Cerebellar nuclear complex (tissue), 1 donor: ENCODE results near the gene MX2.

Experiments used
- DNase-seq, 2 experiments: peaks; one replicate each; lab custom pipeline; 2025; lab: John Stamatoyannopoulos, UW

Gene MX2

DNA sequence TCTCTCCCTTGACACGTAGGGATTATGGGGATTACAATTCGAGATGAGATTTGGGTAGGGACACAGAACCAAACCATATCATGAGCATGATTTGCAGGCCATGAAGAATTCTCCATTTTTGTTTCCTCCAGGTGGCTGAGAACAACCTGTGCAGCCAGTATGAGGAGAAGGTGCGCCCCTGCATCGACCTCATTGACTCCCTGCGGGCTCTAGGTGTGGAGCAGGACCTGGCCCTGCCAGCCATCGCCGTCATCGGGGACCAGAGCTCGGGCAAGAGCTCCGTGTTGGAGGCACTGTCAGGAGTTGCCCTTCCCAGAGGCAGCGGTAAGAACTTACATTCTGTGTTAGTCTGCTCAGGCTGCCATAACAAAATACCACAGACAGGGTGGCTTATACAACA is 73.9 kb downstream of the MX2 start:
- DNase-seq: no peak

DNA sequence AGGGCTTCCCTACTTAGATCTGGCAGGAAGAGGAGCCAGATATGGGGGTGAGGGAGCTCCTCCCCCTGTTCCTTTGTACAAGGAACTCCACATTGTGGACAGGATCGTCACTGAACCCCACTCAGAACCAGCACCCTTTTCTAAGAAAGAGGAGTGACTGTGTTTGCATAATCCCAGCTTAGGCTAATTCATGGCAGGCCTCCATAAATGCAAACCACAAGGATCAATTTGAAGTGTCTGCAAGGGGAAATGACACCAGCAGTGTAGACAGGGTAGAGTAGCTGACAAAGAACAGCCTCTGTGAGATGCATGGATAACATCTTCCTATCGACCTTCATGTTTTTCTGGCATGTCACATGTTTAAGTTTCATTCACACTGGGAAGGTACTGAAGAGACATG is 75.9 kb downstream of the MX2 start:
- DNase-seq: no peak

DNA sequence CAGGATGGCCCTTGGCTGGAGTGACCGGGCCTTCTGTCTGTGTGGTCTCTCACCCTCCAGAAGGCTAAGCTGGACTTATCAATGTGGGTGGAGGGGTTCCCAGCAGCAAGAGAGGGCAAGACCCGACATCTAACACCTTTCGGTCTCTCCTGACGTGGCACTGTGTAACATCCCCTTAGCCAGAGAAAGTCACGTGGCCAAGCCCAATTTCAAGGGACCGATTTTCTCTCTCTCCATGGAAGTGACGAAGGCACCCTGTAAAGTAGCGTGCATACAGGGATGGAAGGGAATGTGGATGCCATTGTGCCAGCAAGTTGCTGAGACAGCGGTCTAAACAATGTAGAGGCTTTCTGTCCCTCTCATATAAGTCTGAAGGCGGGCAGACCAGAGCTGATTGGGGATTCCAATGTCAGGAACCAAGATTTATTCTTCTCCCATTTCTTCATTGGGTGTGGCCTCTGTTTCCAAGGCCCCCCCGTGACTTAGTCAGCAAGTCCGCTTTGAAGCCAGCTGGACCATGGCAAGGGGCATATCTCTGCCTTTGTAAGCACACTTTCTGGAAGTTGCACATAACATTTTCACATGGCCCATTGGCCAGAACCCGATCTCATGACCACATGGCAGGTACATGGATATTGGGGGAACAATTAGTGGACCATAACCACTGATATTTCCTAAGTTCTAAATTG is 76.7 kb downstream of the MX2 start:
- no peak for DNase-seq

DNA sequence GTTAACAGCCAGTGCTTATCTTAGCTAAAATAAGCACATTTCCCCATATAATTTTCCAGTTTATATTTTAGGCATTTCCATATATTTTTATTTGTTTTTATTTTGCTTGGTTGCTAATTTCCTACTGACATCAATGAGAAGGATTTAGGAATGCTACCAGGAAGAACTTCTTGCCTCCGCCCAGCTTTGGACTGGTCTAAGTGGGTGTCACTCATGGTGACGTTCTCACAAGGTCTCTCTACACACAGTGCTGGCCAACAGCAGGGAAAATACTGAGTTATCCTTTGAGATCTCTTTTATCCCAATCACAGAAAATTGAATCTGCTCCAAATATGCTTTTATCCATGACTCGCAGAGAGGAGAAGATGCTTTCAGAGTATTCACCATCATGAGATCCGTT is 77.4 kb downstream of the MX2 start:
- no peak for DNase-seq

DNA sequence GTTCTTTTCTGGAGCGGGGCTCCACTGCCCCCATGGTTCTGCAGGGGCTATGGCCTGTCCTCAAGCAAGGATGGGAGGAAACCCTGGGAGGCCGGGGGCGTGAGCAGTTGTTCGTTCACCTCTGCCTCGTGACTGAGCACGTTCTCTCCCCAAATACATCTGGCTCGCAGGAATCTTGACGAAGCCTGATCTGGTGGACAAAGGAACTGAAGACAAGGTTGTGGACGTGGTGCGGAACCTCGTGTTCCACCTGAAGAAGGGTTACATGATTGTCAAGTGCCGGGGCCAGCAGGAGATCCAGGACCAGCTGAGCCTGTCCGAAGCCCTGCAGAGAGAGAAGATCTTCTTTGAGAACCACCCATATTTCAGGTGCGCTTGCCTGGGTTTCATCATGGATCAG is 79.7 kb downstream of the MX2 start:
- DNase-seq: no peak

DNA sequence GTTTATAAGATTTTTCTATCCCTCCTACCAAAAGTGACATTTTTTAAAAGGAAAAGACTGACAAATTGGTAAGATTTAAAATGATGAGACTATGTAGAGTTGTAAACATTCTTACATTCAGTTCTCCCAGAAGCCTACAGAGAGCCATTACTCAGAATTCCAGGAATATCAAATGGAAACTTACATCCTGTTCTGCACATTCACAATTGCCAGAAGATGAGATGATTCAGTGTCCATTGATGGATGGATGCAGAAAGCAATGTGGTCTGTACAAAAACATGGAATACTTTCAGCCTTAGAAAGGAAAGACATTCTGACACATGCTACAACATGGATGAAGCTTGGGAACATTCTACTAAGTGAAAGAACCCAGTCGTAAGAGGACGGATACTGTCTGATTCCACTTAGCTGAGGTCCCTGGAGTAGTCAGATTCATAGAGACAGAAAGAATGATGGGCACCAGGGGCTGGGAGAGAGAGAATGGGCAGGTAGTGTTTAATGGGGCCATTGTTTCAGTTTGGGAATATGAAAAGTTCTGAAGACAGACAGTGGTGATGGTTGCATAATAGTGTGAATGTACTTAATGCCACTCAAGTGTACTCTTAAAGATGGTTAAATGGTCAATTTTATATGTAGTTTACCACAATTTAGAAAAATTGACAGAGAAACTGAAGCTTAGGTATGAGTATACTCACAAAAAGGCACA is 80.8 kb downstream of the MX2 start:
- no peak for DNase-seq

DNA sequence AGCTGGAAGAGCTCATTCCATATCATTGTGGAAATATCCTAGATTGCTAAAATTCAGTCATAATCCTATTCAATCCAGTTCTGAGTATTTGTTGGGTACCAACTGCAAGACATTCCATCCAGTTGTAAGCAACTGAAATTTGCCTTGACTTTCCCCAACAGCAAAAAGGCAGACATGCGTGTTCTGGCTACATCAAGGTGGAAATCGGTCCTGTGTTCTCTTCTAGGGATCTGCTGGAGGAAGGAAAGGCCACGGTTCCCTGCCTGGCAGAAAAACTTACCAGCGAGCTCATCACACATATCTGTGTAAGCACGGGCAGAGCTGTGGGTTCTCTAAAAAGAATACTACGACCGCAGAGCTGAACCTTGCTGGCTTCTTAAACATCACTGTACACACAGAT is 81.7 kb downstream of the MX2 start:
- no peak for DNase-seq

DNA sequence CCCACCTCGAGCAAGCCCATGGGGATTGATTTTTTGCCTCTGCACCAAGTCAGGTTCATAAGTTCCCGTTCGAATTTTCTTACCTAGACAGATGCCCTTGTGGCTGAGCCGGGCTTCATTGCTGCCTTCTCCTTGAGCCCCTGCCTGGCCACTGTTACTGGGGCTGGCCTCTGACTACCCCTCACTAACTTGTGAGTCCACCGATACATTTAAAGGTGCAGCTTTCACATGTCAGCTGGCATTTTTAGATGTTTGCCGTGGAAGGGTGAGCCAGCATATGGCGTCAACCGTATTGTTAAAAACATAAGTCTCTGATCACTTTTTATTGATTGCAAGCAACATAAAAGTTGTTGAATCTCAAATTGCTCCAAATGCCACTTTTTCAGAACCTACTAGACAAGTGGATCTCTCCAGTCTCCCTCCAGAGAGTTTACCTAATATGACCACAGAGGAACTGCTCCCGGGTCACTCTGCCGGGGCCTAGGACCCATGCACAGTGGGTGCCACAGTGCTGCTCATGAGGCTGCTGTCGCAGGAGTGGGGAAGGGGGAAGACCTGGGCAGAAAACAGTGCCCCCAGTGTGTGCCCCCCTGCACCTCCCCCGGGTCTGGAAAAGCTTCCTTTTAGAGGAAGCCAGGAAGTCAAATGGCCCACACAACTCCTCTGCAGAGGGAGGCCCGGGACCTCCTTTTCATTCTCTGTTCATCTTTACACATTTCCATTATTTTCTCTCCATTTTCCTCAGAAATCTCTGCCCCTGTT is 83.1 kb downstream of the MX2 start:
- DNase-seq: no peak

DNA sequence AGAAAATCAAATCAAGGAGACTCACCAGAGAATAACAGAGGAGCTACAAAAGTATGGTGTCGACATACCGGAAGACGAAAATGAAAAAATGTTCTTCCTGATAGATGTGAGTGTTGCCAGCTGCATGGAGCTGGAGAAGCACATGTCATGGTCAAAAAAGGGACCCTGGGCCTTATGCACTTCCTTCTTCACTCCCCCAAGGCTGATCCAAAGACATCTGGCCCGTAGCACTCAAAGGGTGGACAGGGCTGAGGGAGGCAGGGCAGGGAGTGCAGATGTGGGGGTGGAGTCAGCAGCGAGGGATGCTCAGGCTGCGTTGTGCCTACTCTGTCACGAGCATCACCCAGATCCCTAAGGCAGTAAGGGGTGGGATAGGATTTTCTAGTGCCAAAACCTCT is 83.6 kb downstream of the MX2 start:
- DNase-seq: no peak

DNA sequence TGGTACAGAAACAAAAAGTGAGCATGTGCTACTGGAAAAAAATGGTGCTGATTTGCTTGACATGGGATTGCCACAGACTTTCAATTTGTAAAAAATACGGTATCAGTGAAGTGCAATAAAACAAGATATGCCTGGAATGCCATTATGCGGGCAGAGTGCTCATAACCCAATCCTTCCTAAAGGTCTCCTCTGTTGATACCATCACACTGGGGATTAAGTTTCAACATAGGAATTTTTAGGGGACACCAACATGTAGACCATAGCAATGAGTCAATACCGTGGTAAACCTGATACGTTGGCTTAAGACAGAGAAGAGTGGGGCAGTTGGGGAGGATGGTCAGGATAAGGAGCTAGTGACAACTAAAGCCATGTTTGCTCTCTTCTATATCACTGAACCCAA is 84.8 kb downstream of the MX2 start:
- DNase-seq: no peak

DNA sequence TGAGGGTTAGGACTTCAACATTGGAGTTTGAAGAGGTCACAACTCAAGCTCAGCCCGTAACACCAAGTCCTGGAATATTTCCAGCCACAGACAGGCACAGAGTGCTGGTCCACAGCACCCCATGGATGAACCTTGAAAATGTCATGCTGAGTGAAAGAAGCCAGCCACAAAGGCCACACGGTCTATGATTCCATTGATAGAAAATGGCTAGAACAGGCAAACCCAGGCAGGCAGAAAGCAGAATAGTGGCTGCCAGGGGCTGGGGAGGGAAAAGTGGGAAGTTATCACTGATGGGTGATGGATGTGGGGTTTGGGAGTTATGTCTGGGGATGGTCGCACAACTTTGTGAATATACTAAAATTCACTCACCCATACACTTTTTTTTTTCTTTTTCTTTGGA is 85.5 kb downstream of the MX2 start:
- DNase-seq: no peak

DNA sequence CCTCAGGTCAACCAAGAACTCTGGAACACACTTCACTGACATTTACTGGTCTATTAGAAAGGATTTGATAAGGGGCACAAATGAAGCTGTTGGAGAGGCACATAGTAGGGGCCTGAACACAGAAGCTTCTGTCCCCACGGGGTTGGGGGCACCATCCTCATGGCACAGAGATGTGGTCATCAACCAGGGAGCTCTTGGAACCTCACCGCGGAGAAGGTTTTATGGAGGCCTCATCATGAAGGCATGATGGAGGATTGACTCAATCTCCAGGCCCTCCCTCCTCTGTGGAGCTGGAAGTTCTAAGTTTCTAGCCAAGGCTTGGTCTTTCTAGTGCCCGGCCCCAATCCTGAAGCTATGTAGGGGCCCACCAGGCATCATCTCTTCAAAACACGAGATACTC is 87.8 kb downstream of the MX2 start:
- DNase-seq: no peak

DNA sequence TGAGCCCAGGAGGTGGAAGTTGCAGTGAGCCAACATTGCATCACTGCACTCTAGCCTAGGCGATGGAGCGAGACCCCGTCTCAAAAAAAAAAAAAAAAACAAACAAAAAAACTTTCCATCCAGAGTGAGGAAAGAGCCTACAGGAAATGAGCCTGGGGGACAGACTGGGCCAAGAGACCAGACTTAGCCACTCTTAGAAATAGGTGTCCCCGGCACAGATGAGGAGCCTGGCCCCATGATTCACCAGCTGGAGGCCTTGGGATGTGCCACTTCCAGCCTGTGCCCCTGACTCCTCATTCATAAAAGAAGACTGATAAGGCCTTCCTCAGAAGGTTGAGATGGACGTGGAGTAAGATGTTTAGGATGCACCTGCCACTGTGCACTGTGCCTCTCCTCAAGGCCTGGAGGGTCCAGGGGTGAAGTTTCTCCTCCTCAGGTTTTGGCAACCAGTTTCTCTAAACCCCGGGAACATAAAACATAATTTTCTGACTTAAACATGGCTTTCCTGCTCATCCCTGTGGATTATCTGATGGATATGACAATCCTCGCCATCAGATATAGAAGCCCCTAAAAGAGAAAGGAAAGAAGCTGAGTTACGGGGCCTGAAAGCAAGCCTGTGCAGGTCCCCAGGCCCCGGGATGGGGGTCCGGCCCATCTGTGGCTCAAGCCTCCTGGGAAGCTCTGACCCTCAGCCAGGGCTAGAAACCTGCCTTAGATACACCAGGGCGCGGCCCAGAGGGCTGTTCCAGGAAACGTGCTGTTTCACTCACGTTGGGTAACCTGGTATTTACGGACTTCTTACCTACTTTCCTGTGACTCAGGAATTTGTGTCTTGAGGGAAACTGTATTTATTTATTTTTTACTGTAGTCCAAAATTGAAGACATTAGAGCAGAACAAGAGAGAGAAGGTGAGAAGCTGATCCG is 90.2 kb downstream of the MX2 start:
- no peak for DNase-seq

DNA sequence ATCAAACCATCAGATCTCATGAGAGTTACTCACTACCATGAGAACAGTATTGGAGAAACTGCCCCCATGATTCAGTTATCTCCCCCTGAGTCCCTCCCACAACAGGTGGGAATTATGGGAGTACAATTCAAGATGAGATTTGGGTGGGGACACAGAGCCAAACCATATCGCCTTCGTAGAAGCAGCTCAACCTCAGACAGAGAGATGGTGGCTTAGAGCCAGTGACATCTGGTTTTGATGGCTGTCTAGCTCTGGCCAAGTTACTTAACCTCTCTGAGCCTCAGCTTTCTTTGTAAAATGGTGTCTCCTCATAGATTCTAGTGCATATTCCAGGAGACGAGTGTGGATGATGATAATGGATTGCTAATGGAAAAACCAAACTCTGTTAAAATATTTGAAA is 91.4 kb downstream of the MX2 start:
- DNase-seq: no peak

DNA sequence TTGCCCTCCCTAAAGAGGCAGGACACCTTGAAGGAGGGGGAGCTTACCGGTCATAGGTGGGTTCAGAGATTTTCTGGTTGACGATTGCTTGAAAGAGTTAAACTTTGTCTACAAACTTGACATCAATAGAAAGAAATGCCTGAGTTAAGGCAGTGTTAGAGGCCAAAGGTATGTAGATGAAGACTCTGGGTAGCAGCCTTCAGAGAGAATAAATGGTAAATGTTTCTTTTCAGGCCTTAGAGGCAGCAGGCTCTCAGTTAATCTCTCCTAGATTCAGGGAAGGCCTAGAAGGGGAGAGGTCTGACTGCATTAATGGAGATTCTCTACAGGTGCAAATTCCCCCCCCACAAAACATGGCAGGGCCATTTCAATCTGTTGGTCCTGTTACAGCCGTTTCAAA is 91.9 kb downstream of the MX2 start:
- DNase-seq: no peak

DNA sequence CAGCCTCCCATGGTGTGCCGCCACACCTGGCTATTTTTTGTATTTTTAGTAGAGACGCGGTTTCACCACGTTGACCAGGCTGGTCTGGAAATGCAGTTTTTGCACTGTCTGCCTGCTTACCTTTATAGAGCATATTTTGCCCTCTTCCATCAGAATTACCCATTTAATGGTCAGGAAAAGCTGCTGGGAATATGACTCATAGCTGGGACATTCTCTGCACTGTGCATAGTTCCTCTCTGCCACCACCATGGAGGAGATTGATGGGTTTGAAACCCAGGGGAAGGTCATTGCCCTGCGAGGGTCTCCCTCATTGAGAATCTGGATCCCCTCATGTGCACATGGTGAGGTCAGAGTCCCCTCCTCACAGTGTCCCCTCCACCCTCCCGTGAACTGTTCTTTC is 96.3 kb downstream of the MX2 start:
- DNase-seq: no peak

DNA sequence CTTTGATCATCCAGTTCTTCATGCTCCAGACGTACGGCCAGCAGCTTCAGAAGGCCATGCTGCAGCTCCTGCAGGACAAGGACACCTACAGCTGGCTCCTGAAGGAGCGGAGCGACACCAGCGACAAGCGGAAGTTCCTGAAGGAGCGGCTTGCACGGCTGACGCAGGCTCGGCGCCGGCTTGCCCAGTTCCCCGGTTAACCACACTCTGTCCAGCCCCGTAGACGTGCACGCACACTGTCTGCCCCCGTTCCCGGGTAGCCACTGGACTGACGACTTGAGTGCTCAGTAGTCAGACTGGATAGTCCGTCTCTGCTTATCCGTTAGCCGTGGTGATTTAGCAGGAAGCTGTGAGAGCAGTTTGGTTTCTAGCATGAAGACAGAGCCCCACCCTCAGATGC is 96.7 kb downstream of the MX2 start:
- DNase-seq: no peak
